A549 (cell line): ENCODE measurements around the gene C1orf94. TPM values are rescaled to one million over a fixed set of nuclear protein-coding genes. Genes with fewer than 3 reads are reported as not detected.

Experiments
- ATAC-seq, 2 experiments: fragments of 200-7000 bp in 1 of 2; fragments of >200 bp in 1 of 2; cut with Nextera tagmentation in 1 of 2; cut with Tn5 transposase in 1 of 2; 3 replicates each; pipeline versions ENCODE4 v1.8.0 to v1.9.1; 2018 to 2020; ENCODE audit warnings: mild to moderate bottlenecking in 1 of 2, moderate library complexity in 1 of 2
- CTCF ChIA-PET: fragments of 300-600 bp; sonication (Branson Sonifier 250); formaldehyde crosslinking; extraction: SDS; loops from one replicate; lab custom pipeline; 2021; ENCODE audit warnings: antibody characterized with exemption, inconsistent platforms; lab: Yijun Ruan, JAX
- POLR2A ChIA-PET: fragments of 350-600 bp; formaldehyde crosslinking; extraction: SDS; loops from one replicate; lab custom pipeline; 2021; ENCODE audit warnings: antibody characterized with exemption, inconsistent platforms; lab: Yijun Ruan, JAX
- DNase-seq, 2 experiments: peaks; one replicate each; pipeline versions ENCODE4 v3.0.0 to v3.0.0-alpha.2; 2011 to 2016; ENCODE audit warnings: low read depth in 1 of 2, low spot score in 1 of 2
- FAIRE-seq: peaks from 2 replicates; lab custom pipeline; 2011; peaks lifted over from hg19 to GRCh38; lab: Jason Lieb, UNC
- H3K27ac ChIP-seq, 2 experiments: fragments of >200 bp; sonication (Bioruptor Twin); formaldehyde crosslinking; 3 replicates each; pipeline ENCODE4 v1.5.1; 2016 to 2017
- H3K4me1 ChIP-seq: fragments of >200 bp; sonication (Bioruptor Twin); formaldehyde crosslinking; 3 replicates; pipeline ENCODE4 v1.6.1; 2016
- H3K4me2 ChIP-seq: fragments of >200 bp; sonication (Bioruptor Twin); formaldehyde crosslinking; 3 replicates; pipeline ENCODE4 v1.6.1; 2016
- H3K4me3 ChIP-seq: fragments of >200 bp; sonication (Bioruptor Twin); formaldehyde crosslinking; 3 replicates; pipeline ENCODE4 v1.5.1; 2016
- H3K9me3 ChIP-seq: fragments of >200 bp; sonication (Bioruptor Twin); formaldehyde crosslinking; 3 replicates; pipeline ENCODE4 v1.6.1; 2016
- CEBPB ChIP-seq, 2 experiments: fragments of >200 bp in 1 of 2; sonication (Bioruptor Twin) in 1 of 2; formaldehyde crosslinking in 1 of 2; IDR thresholded peaks; 2 replicates each; pipeline ENCODE4 v1.6.1; 2012 to 2016
- CHD2 ChIP-seq: fragments of 150-350 bp; IDR thresholded peaks from 2 replicates; pipeline ENCODE4 v1.6.1; 2014; ENCODE audit warnings: low read length; ENCODE audit not compliant: partially characterized antibody
- CHD4 ChIP-seq: fragments of 200-600 bp; sonication (generic); IDR thresholded peaks from 2 replicates; pipeline ENCODE4 v1.6.1; 2016; ENCODE audit warnings: antibody characterized with exemption, mild to moderate bottlenecking, borderline replicate concordance
- EP300 ChIP-seq, 2 experiments: fragments of >200 bp; sonication (Bioruptor Twin); formaldehyde crosslinking; IDR thresholded peaks; 2 replicates in 1 of 2; 3 replicates in 1 of 2; pipeline ENCODE4 v1.6.1; 2016 to 2017
- ESRRA ChIP-seq: fragments of 150-350 bp; IDR thresholded peaks from 2 replicates; pipeline ENCODE4 v1.6.1; 2014; ENCODE audit warnings: mild to moderate bottlenecking, low read length, borderline replicate concordance
- GATA3 ChIP-seq: IDR thresholded peaks from 2 replicates; pipeline ENCODE4 v1.6.1; 2012; ENCODE audit warnings: borderline replicate concordance
- HES2 ChIP-seq: fragments of >200 bp; sonication (Bioruptor Twin); formaldehyde crosslinking; IDR thresholded peaks from 2 replicates; pipeline ENCODE4 v1.6.1; 2016
- HOXB5 ChIP-seq: fragments of 250-450 bp; sonication (Bioruptor Pico); IDR thresholded peaks from 2 replicates; pipeline ENCODE4 v1.5.0; 2020; ENCODE audit warnings: mild to moderate bottlenecking, moderate library complexity
- JUNB ChIP-seq: fragments of >200 bp; sonication (Bioruptor Twin); formaldehyde crosslinking; IDR thresholded peaks from 2 replicates; pipeline ENCODE4 v1.6.1; 2016
- MAFK ChIP-seq: fragments of 450-650 bp; IDR thresholded peaks from 2 replicates; pipeline ENCODE4 v1.6.1; 2014; ENCODE audit not compliant: partially characterized antibody
- MAX ChIP-seq: IDR thresholded peaks from 2 replicates; pipeline ENCODE4 v1.6.1; 2012
- MAZ ChIP-seq: fragments of 150-350 bp; IDR thresholded peaks from 2 replicates; pipeline ENCODE4 v1.6.1; 2014; ENCODE audit warnings: antibody characterized with exemption, low read depth, low read length, borderline replicate concordance
- NPAS2 ChIP-seq: fragments of 250-450 bp; sonication (Bioruptor Pico); IDR thresholded peaks from 2 replicates; pipeline ENCODE4 v1.8.0; 2022; ENCODE audit warnings: mild to moderate bottlenecking, moderate library complexity, borderline replicate concordance
- PBX3 ChIP-seq: IDR thresholded peaks from 2 replicates; pipeline ENCODE4 v1.6.1; 2012
- PHF8 ChIP-seq: fragments of 200-600 bp; sonication (generic); IDR thresholded peaks from 2 replicates; pipeline ENCODE4 v1.6.1; 2016; ENCODE audit warnings: low read depth, mild to moderate bottlenecking, antibody characterized with exemption, moderate library complexity, borderline replicate concordance
- POLR2A ChIP-seq: IDR thresholded peaks from 2 replicates; pipeline ENCODE4 v1.6.1; 2012; ENCODE audit warnings: mild to moderate bottlenecking, low read length
- POLR2AphosphoS2 ChIP-seq: conservative IDR thresholded peaks from 2 replicates; pipeline ENCODE4 v1.6.1; 2012; ENCODE audit warnings: low read length, improper control_type of control experiment, inconsistent platforms
- RARB ChIP-seq: fragments of 250-450 bp; sonication (Bioruptor Pico); IDR thresholded peaks from 2 replicates; pipeline ENCODE4 v1.8.0; 2021; ENCODE audit warnings: mild to moderate bottlenecking, moderate library complexity
- SREBF2 ChIP-seq: fragments of 450-650 bp; IDR thresholded peaks from 2 replicates; pipeline ENCODE4 v1.6.1; 2014; ENCODE audit warnings: mild to moderate bottlenecking, moderate library complexity
- TFCP2L1 ChIP-seq: fragments of 250-450 bp; sonication (Bioruptor Pico); IDR thresholded peaks from 2 replicates; pipeline ENCODE4 v1.5.0; 2021; ENCODE audit warnings: mild to moderate bottlenecking
- TP53 ChIP-seq: fragments of 250-450 bp; sonication (Bioruptor Pico); IDR thresholded peaks from 2 replicates; pipeline ENCODE4 v1.5.0; 2021; ENCODE audit warnings: mild to moderate bottlenecking, moderate library complexity
- ZC3H11A ChIP-seq: fragments of 450-650 bp; IDR thresholded peaks from 2 replicates; pipeline ENCODE4 v1.6.1; 2014; ENCODE audit warnings: antibody characterized with exemption, mild to moderate bottlenecking
- ZNF302 ChIP-seq: fragments of 250-450 bp; sonication (Bioruptor Pico); IDR thresholded peaks from 2 replicates; pipeline ENCODE4 v1.9.0; 2021; ENCODE audit warnings: inconsistent platforms, mild to moderate bottlenecking, moderate library complexity
- WGBS: methylation state at CpG from one replicate; pipeline ENCODE4 v1.1.6; 2017; ENCODE audit errors: missing lambda C conversion rate; 5-methylcytosine and 5-hydroxymethylcytosine counted together
- polyA plus RNA-seq, 4 experiments: library from polyadenylated mRNA; depleted of rRNA in 3 of 4; stranded (reverse); fragments of >200 nt; fragmentation: RNase III in 1 of 4; extraction: RNeasy Plus Mini Kit Qiagen cat#74134 plus additional on column Dnase treatment in 1 of 4; gene quantifications; 2 replicates in 3 of 4; 3 replicates in 1 of 4; pipeline ENCODE4 v1.2.3, GENCODE V29; 2011 to 2017
- TF ChIP-seq, protein P1 (sequence below): fragments of 150-350 bp; IDR thresholded peaks from 2 replicates; pipeline ENCODE4 v1.6.1; 2014; ENCODE audit warnings: low read depth, mild to moderate bottlenecking, low read length
- TF ChIP-seq, protein P2 (sequence below): IDR thresholded peaks from 2 replicates; pipeline ENCODE4 v1.6.1; 2012; ENCODE audit warnings: low read depth, borderline replicate concordance
- TF ChIP-seq, protein P3 (sequence below): fragments of 250-450 bp; sonication (Bioruptor Pico); IDR thresholded peaks from 2 replicates; pipeline ENCODE4 v1.5.0; 2021; ENCODE audit warnings: mild to moderate bottlenecking, moderate library complexity, borderline replicate concordance

C1orf94 gene
- polyA plus RNA-seq, 2 of the 4 experiments (the other 2 are of a cell fraction), result not detected

DNA sequence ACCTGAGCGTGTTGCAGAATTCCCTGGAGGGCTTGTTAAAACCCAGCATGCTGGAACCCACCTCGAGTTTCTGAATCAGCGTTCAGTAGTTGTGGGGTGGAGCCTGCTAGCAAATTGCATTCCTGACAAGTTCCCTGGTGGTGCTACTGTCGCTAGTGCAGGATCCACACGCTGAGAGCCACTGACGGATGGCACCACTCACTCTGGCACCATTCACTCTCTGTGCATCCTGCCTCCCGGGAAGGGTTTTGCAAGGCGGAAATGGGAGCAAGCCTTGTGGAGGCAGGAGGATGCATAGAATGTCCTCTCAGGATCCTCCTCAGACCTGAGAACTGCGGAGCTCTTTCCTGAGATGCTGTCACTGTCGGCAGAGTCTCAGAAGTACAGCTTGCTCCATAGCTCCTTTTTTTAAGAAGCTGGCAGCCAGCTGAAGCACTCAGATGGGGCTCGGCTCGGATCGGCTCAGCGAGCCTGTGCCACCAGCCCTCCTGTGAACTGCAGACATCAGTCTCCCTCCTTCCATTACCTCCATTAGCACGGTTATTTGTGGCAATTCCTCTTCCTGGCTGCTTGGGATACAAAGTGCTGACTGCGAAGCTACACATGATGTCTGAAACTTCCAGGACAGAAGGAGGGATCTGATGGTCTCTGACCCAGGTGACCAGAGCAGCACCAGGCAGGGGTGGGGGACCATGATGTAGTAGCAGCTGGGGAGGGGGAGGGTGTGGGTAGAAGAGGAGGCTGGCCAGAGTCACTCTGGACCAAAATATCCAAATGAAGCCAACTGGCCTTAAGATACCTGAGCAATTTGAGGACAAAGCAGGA is 89.6 kb downstream of the C1orf94 start:
- Histone ChIP-seq H3K27ac (no peak overlapping the region), H3K4me3 (no peak overlapping the region), H3K9me3 (no peaks in the 10 kb centered on the region), H3K4me2 (no peak overlapping the region), H3K4me1 (no peaks in the 10 kb centered on the region)
- ATAC-seq, result no peak
- FAIRE-seq, result no peak
- 10% methylated on average over 7 of the region's 16 CpGs for WGBS
- TF ChIP-seq RARB (CRISPR knock-in tag) (no peak), GATA3 (no peak), HES2 (no peak), POLR2AphosphoS2 (no peak), TP53 (CRISPR knock-in tag) (no peak), NPAS2 (CRISPR knock-in tag) (no peak), SREBF2 (no peak), MAFK (no peak), CEBPB (IDR thresholded peaks at IDR 0.05) (no peak), PHF8 (no peak)
- ChIA-PET POLR2A (no interaction called here), CTCF (no interaction called here)
- no peak for DNase-seq

DNA sequence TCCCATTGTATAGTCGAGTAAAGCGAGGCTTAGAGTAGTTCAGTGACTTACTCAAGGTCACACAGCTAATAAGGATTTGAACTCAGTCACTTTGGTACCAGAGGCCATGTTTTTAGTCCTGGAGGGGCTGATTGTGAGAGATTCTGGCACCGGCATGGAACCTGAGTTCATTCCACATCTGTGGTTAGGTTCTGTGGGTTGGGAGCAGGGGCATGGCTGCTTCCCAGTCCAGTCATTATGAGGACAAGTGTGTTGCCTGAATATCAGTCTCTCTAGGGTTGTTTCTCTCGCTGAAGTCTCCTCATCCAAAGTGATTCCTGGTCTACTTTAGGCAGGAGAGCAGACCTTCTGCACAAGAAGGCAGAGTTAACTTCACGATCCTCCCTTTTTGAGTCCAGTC is 90.6 kb downstream of the C1orf94 start:
- H3K4me3 ChIP-seq, result no peak overlapping the region
- H3K4me2 ChIP-seq, result no peak overlapping the region
- FAIRE-seq (no peak), ATAC-seq (no peak), DNase-seq (no peak)
- POLR2A ChIA-PET, result no interaction called here
- CTCF ChIA-PET, result no interaction called here
- H3K4me1 ChIP-seq, result no peaks in the 10 kb centered on the region
- no peak overlapping the region for H3K27ac ChIP-seq
- WGBS, result 22% methylated on average over 5 of the region's 5 CpGs
- no peaks in the 10 kb centered on the region for H3K9me3 ChIP-seq
- TF ChIP-seq EP300 (IDR thresholded peaks at IDR 0.05) (no peak), ZC3H11A (no peak), ZNF302 (CRISPR knock-in tag) (no peak), GATA3 (no peak), HOXB5 (CRISPR knock-in tag) (no peak), POLR2AphosphoS2 (no peak), MAZ (no peak), JUNB (no peak), CHD2 (no peak), MAX (no peak), POLR2A (no peak), PBX3 (no peak), ESRRA (no peak), CHD4 (no peak), NPAS2 (CRISPR knock-in tag) (no peak), TFCP2L1 (no peak)
- TF ChIP-seq, protein P1, sequence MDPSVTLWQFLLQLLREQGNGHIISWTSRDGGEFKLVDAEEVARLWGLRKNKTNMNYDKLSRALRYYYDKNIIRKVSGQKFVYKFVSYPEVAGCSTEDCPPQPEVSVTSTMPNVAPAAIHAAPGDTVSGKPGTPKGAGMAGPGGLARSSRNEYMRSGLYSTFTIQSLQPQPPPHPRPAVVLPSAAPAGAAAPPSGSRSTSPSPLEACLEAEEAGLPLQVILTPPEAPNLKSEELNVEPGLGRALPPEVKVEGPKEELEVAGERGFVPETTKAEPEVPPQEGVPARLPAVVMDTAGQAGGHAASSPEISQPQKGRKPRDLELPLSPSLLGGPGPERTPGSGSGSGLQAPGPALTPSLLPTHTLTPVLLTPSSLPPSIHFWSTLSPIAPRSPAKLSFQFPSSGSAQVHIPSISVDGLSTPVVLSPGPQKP, result no peak
- TF ChIP-seq, protein P2, sequence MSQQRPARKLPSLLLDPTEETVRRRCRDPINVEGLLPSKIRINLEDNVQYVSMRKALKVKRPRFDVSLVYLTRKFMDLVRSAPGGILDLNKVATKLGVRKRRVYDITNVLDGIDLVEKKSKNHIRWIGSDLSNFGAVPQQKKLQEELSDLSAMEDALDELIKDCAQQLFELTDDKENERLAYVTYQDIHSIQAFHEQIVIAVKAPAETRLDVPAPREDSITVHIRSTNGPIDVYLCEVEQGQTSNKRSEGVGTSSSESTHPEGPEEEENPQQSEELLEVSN, result no peak
- TF ChIP-seq, protein P3, sequence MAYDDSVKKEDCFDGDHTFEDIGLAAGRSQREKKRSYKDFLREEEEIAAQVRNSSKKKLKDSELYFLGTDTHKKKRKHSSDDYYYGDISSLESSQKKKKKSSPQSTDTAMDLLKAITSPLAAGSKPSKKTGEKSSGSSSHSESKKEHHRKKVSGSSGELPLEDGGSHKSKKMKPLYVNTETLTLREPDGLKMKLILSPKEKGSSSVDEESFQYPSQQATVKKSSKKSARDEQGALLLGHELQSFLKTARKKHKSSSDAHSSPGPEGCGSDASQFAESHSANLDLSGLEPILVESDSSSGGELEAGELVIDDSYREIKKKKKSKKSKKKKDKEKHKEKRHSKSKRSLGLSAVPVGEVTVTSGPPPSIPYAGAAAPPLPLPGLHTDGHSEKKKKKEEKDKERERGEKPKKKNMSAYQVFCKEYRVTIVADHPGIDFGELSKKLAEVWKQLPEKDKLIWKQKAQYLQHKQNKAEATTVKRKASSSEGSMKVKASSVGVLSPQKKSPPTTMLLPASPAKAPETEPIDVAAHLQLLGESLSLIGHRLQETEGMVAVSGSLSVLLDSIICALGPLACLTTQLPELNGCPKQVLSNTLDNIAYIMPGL (CRISPR knock-in tag), result no peak
- TF ChIP-seq, all 56 proteins: peak for 0
